ENCODE results near the gene SND1.

DNA sequence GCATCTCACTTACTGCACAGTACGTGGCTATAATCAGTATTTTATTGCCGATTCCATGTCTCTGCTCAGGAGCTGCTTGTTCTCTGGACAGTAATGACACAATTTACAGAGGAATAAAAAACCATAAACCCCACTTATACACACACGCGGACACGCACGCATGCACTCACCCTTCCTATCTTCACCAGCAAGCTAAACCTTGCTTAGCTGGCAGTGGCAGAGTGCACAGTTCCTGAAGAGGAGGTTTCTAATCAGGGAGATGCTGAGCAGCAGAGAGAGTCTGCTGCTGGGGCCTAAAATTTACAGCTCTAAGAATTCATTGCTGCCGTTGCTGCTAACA, 66.3 kb downstream of the SND1 start:
- TF ChIP-seq, protein P1, sequence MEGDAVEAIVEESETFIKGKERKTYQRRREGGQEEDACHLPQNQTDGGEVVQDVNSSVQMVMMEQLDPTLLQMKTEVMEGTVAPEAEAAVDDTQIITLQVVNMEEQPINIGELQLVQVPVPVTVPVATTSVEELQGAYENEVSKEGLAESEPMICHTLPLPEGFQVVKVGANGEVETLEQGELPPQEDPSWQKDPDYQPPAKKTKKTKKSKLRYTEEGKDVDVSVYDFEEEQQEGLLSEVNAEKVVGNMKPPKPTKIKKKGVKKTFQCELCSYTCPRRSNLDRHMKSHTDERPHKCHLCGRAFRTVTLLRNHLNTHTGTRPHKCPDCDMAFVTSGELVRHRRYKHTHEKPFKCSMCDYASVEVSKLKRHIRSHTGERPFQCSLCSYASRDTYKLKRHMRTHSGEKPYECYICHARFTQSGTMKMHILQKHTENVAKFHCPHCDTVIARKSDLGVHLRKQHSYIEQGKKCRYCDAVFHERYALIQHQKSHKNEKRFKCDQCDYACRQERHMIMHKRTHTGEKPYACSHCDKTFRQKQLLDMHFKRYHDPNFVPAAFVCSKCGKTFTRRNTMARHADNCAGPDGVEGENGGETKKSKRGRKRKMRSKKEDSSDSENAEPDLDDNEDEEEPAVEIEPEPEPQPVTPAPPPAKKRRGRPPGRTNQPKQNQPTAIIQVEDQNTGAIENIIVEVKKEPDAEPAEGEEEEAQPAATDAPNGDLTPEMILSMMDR (IDR thresholded peaks at IDR 0.05) = no peak
- TF ChIP-seq POLR2A (IDR thresholded peaks at IDR 0.05) = no peak

All from body of pancreas (tissue), 4 donors.